Smooth muscle cell (in vitro differentiated cells): ENCODE results near the gene WNT11. TPM values are rescaled to one million over a fixed set of nuclear protein-coding genes. Genes with fewer than 3 reads are reported as not detected.

Source experiments
- DNase-seq: peaks from one replicate; lab custom pipeline; 2025; ENCODE audit not compliant: unreplicated experiment; lab: John Stamatoyannopoulos, UW
- H2AFZ ChIP-seq: fragments of 200-600 bp; sonication (generic); 2 replicates; pipeline ENCODE4 v1.6.0; 2016; ENCODE audit warnings: antibody characterized with exemption, low read depth, mild to moderate bottlenecking
- H3F3A ChIP-seq: fragments of 200-600 bp; sonication (generic); 2 replicates; pipeline ENCODE4 v1.6.0; 2017; ENCODE audit warnings: antibody characterized with exemption, low read depth
- H3K27ac ChIP-seq: fragments of 200-600 bp; sonication (generic); 2 replicates; pipeline ENCODE4 v1.5.1; 2016; ENCODE audit warnings: low read depth, mild to moderate bottlenecking
- H3K27me3 ChIP-seq: fragments of 200-600 bp; sonication (generic); 2 replicates; pipeline ENCODE4 v1.6.1; 2016; ENCODE audit warnings: low read depth, mild to moderate bottlenecking
- H3K36me3 ChIP-seq: fragments of 200-600 bp; sonication (generic); 2 replicates; pipeline ENCODE4 v1.5.1; 2016; ENCODE audit warnings: low read depth
- H3K4me1 ChIP-seq: fragments of 200-600 bp; sonication (generic); 2 replicates; pipeline ENCODE4 v1.5.1; 2016; ENCODE audit warnings: low read depth
- H3K4me2 ChIP-seq: fragments of 200-600 bp; sonication (generic); 2 replicates; pipeline ENCODE4 v1.6.0; 2016; ENCODE audit warnings: mild to moderate bottlenecking
- H3K4me3 ChIP-seq: fragments of 200-600 bp; sonication (generic); 2 replicates; pipeline ENCODE4 v1.5.1; 2016; ENCODE audit warnings: mild to moderate bottlenecking
- H3K79me2 ChIP-seq: fragments of 200-600 bp; sonication (generic); 2 replicates; pipeline ENCODE4 v1.6.0; 2016; ENCODE audit warnings: low read depth, mild to moderate bottlenecking
- H3K9ac ChIP-seq: fragments of 200-600 bp; sonication (generic); 2 replicates; pipeline ENCODE4 v1.6.0; 2016; ENCODE audit warnings: low read depth
- H3K9me3 ChIP-seq: fragments of 200-600 bp; sonication (generic); replicated peaks from 2 replicates; pipeline ENCODE4 v1.5.1; 2016; ENCODE audit warnings: low read depth
- H4K20me1 ChIP-seq: fragments of 200-600 bp; sonication (generic); 2 replicates; pipeline ENCODE4 v1.6.0; 2016; ENCODE audit warnings: low read depth
- CTCF ChIP-seq: fragments of 200-600 bp; sonication (generic); IDR thresholded peaks from 2 replicates; pipeline ENCODE4 v1.5.1; 2017; ENCODE audit warnings: borderline replicate concordance, mild to moderate bottlenecking, antibody characterized with exemption; ENCODE audit not compliant: insufficient read depth, poor library complexity, severe bottlenecking
- whole genome bisulfite sequencing: methylation state at CpG from one replicate; pipeline ENCODE4 v1.1.7; 2016; ENCODE audit warnings: low lambda C conversion rate; 5-methylcytosine and 5-hydroxymethylcytosine counted together
- polyA plus RNA-seq: library from polyadenylated mRNA; unstranded; fragments of >200 nt; fragmentation: Nextera tagmentation; extraction: Ambion mirVana; gene quantifications from 2 replicates; pipeline ENCODE4 v1.2.1, GENCODE V29; 2016
- total RNA-seq: library from RNA; depleted of rRNA; stranded (reverse); fragments of >200 nt; gene quantifications from 2 replicates; pipeline ENCODE4 v1.2.3, GENCODE V29; 2014

Gene WNT11
- total and polyA plus RNA-seq, 2 experiments from 2014 or later = 12.1 to 13.5 TPM

GRCh38 chr11:76205252-76206076, 838 bp downstream of the WNT11 start:
- Histone ChIP-seq H2AFZ (no peak overlapping the region), H3K4me2 (peak overlapping the region; percentile 98), H3K4me3 (peak overlapping the region; percentile 56), H3K79me2 (no peaks in the 10 kb centered on the region), H3K27me3 (peaks cover 20% of the 10 kb centered on the region), H4K20me1 (no peaks in the 10 kb centered on the region), H3K4me1 (peaks cover 27% of the 10 kb centered on the region), H3K27ac (no peak overlapping the region), H3K9me3 (no peaks in the 10 kb centered on the region), H3K36me3 (no peaks in the 10 kb centered on the region), H3K9ac (no peak overlapping the region), H3F3A (no peaks in the 10 kb centered on the region)
- DNase-seq = no peak
- TF ChIP-seq CTCF = no peak
- 4% methylated on average over 22 of the region's 23 CpGs for WGBS

- Histone ChIP-seq H3K9ac (no peak overlapping the region), H3K4me1 (peaks cover 20% of the 10 kb centered on the region), H3K79me2 (no peaks in the 10 kb centered on the region), H3F3A (no peaks in the 10 kb centered on the region), H3K27ac (no peak overlapping the region), H3K4me3 (no peak overlapping the region), H4K20me1 (no peaks in the 10 kb centered on the region), H3K4me2 (no peak overlapping the region), H3K27me3 (peaks cover 7% of the 10 kb centered on the region), H2AFZ (no peak overlapping the region), H3K9me3 (no peaks in the 10 kb centered on the region), H3K36me3 (no peaks in the 10 kb centered on the region)
- no peak for TF ChIP-seq CTCF
- 94% methylated on average over 5 of the region's 5 CpGs for WGBS
- no peak for DNase-seq
These were observed 2.4 kb downstream of the WNT11 start for GRCh38 chr11:76203937-76204336.

GRCh38 chr11:76203131-76203925, 3.0 kb downstream of the WNT11 start:
- no peak overlapping the region for H3K4me3 ChIP-seq
- no peak overlapping the region for H2AFZ ChIP-seq
- no peak for DNase-seq
- H3F3A ChIP-seq = no peaks in the 10 kb centered on the region
- H3K9me3 ChIP-seq = no peaks in the 10 kb centered on the region
- H3K36me3 ChIP-seq = no peaks in the 10 kb centered on the region
- H3K4me1 ChIP-seq = peaks cover 16% of the 10 kb centered on the region
- no peak overlapping the region for H3K9ac ChIP-seq
- no peak overlapping the region for H3K4me2 ChIP-seq
- no peaks in the 10 kb centered on the region for H3K79me2 ChIP-seq
- TF ChIP-seq CTCF = no peak
- H4K20me1 ChIP-seq = no peaks in the 10 kb centered on the region
- 90% methylated on average over 13 of the region's 13 CpGs for WGBS
- H3K27ac ChIP-seq = no peak overlapping the region
- H3K27me3 ChIP-seq = peaks cover 6% of the 10 kb centered on the region
